ENCODE data around the gene GPRC5C.
"Not testable (repeated sequence)": the region's sequence is repeated elsewhere in the genome, so short reads cannot be mapped to it uniquely, and the experiment has no call there.

The GPRC5C gene

GRCh38 chr17:74404789-74405188 is 27.1 kb upstream of the GPRC5C start:
- no peak overlapping the region for H3K4me3 ChIP-seq (ENCODE audit: control insufficient read depth, low read depth, low read length)
- TF ChIP-seq CTCF (IDR thresholded peaks at IDR 0.05; ENCODE audit: control insufficient read depth, insufficient read depth, low read depth, low read length, missing control alignments), result no peak
- DNase-seq (ENCODE audit: low read depth), result no peak

GRCh38 chr17:74405311-74405710 is 26.6 kb upstream of the GPRC5C start:
- DNase-seq (ENCODE audit: low read depth); H3K4me3 ChIP-seq (ENCODE audit: control insufficient read depth, low read depth, low read length): not testable (repeated sequence)

- DNase-seq (ENCODE audit: low read depth), result no peak
- TF ChIP-seq CTCF (IDR thresholded peaks at IDR 0.05; ENCODE audit: control insufficient read depth, insufficient read depth, low read depth, low read length, missing control alignments), result no peak
- H3K4me3 ChIP-seq (ENCODE audit: control insufficient read depth, low read depth, low read length), result no peak overlapping the region
These were observed 24.5 kb upstream of the GPRC5C start for GRCh38 chr17:74407384-74407783.

- TF ChIP-seq CTCF (IDR thresholded peaks at IDR 0.05; ENCODE audit: control insufficient read depth, insufficient read depth, low read depth, low read length, missing control alignments), result no peak
- no peak overlapping the region for H3K4me3 ChIP-seq (ENCODE audit: control insufficient read depth, low read depth, low read length)
- DNase-seq (ENCODE audit: low read depth), result no peak
These were observed 23.6 kb upstream of the GPRC5C start for GRCh38 chr17:74408262-74408661.

- DNase-seq (ENCODE audit: low read depth), result no peak
- no peak for TF ChIP-seq CTCF (IDR thresholded peaks at IDR 0.05; ENCODE audit: control insufficient read depth, insufficient read depth, low read depth, low read length, missing control alignments)
- H3K4me3 ChIP-seq (ENCODE audit: control insufficient read depth, low read depth, low read length), result no peak overlapping the region
These were observed 23.1 kb upstream of the GPRC5C start for GRCh38 chr17:74408815-74409214.

- DNase-seq (ENCODE audit: low read depth), result no peak
- no peak for TF ChIP-seq CTCF (IDR thresholded peaks at IDR 0.05; ENCODE audit: control insufficient read depth, insufficient read depth, low read depth, low read length, missing control alignments)
- no peak overlapping the region for H3K4me3 ChIP-seq (ENCODE audit: control insufficient read depth, low read depth, low read length)
These were observed 21.9 kb upstream of the GPRC5C start for GRCh38 chr17:74410001-74410443.

GRCh38 chr17:74412581-74412980 is 19.3 kb upstream of the GPRC5C start:
- no peak for DNase-seq (ENCODE audit: low read depth)
- H3K4me3 ChIP-seq (ENCODE audit: control insufficient read depth, low read depth, low read length), result no peak overlapping the region
- TF ChIP-seq CTCF (IDR thresholded peaks at IDR 0.05; ENCODE audit: control insufficient read depth, insufficient read depth, low read depth, low read length, missing control alignments), result no peak
